A549 treated with ZK216348 at 1 μM for 4 hours (cell line): ENCODE results near the gene ACTRT3. TPM values are rescaled to one million over a fixed set of nuclear protein-coding genes. Genes with fewer than 3 reads are reported as not detected.

Source experiments
- total RNA-seq: library from RNA; stranded (reverse); fragments of 200-300 nt; extraction: Qiagen RNA extraction; gene quantifications from 5 replicates; pipeline ENCODE4 v1.2.3, GENCODE V29; 2022; ENCODE audit warnings: low read depth

The ACTRT3 gene
- total RNA-seq = 2.9 to 3.6 TPM (median 3.4 TPM) in 5 replicates

GRCh38 chr3:169769287-169770181 is at the start of gene ACTRT3:
Gene ACTRT3, minus strand, starts transcription at chr3:169769561. Its CDS starts 41 bp downstream, at chr3:169769520.

DNA sequence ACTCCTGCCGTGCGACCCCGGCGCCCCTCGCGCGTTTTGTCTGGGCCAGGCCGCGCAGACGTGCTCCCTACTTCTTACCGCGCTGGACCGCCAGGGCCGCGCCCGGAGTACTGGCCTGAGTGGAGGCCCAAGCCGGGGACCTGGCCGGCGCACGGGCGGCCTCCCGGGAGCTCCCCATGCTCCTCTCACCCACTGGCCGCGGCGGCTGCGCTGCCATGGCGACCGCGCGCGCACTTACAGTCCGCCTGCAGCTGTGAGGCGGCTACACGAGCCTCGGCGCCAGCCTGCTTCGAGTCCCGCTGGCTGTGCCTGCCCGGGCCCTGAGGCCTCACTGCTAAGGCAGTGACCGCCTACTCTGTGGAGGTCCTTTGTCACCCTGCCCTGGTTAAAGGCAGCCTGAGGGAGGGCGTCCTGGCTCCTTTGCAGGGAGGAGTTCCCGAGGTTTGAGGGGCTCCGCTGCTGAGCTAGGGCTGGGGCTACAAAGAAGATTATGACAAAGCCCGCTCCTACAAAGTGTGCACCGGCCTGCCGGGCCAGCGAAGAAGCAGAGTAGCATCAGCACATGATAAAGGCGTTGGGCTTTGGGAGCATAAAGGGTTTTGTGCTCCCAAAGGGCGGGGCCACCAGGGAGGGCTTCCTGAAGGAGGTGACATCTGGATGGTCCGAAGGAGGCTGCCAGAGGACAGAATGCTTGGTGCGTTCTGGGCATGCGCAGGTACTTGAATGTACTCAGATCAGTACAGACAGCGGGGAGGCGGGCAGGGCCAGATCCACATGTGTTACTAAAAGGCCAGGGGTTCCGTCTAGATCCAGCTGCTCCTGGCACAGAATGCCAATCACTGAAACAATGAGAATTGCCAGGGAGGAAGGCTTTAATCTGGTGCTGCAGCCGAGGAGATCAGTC is 43.2 kb upstream of the ACTRT3 start, which contains the start of the genes LRRC34 and LRRIQ4:
TSS of gene LRRC34 (minus strand) at position 573 of the 904 bp plus-strand sequence. CDS start at position 217, 356 bp downstream.
TSS of gene LRRIQ4 (plus strand) at position 539 of the 904 bp plus-strand sequence. CDS start 9,052 bp downstream, outside the sequence.

DNA sequence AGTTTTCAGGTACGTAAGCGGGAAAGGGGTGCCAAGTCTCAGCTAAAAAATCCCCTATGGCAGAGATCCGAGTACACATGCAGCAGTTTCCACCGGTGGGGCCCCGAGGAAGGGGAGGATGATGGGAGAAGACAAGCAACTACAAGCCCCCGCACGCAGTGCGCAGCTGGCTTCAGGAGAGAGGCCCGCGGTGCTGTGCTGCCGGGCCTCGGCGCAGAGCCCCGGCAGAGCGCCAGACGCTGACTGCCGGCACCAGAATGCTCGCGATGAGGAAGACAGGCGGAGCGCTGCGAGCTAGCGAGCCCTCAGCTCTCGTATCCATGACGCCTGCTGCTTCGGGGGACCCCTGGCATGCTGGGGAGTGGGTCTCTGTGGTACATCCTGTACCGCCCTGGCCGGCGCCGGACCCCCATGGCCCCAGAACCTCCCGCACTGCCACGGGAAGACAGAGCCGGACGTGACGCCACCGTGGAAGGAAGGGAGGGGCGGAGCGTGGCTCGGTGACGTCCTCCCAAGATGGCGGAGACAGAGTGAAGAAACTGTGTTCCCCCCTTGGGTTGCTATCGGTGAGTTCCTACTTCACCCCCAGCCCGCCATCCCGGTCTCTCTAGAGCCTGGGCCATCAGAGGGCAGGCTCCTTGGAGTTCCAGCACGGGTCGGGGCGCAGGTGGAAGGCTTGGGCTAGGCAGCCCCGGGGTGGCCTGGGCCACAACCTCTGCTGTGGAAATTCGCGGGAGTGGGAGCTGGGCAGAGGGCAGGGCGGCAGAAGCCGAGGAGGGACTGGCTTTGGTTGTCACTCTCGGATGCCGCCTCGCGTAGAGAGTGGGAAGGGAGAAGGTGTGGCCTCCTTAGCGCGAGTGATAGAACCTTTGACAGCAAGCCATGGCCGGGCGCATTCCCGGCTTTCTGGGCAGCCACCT is 3.8 kb upstream of the ACTRT3 start, which contains the start of gene MYNN:
TSS of gene MYNN (plus strand) at position 500 of the 920 bp plus-strand sequence. CDS start 900 bp downstream, outside the sequence.

DNA sequence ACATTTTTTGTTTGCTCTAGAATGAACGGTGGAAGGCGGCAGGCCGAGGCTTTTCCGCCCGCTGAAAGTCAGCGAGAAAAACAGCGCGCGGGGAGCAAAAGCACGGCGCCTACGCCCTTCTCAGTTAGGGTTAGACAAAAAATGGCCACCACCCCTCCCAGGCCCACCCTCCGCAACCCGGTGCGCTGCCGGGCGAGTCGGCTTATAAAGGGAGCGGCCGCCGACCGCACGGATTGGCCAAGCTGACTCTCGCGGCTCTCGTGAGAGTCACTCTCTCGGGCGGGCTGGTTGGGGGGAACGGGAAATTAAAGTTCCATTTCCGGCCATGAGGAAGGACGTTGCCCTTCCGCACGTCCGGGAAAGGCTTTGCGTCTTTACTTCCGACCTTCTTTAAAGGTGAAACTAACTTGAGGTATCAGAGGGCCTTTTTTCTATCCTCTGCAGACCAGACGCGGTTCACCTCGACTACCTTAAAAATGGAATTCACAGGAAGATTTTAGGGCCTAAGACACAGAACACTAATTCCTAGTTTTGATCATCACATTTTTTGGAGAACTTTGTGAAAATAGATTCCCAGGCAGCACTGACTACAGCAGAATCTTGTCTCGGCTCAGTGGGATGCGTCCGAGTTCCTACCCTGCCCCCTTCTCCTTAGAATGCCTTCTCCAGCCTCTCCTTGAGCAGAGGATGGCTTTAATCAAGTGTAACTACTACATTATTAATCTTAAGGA is 4.3 kb downstream of the ACTRT3 start, which contains the start of gene TERC:
TSS of gene TERC (minus strand) at position 179 of the 731 bp plus-strand sequence.

Other genes starting within 250 kb of the ACTRT3 start
- gene MECOM, start 105.8 kb downstream of the ACTRT3 start, total RNA-seq = 0.04 to 0.11 TPM in 2 of 5 replicates, not detected in the others
- gene TERC, start 4.5 kb downstream of the ACTRT3 start, total RNA-seq = not detected in 5 replicates
- gene MYNN, start 3.8 kb upstream of the ACTRT3 start, total RNA-seq = 8.2 to 10.6 TPM (median 9.2 TPM) in 5 replicates
- not detected in 5 replicates for gene LRRIQ4, start 43.3 kb upstream of the ACTRT3 start, total RNA-seq
- gene LRRC34, start 43.3 kb upstream of the ACTRT3 start, total RNA-seq = not detected in 5 replicates
- gene LRRC31, start 100.4 kb upstream of the ACTRT3 start, total RNA-seq = not detected in 5 replicates
- not detected in 5 replicates for gene SAMD7, start 142.0 kb upstream of the ACTRT3 start, total RNA-seq
- gene SEC62, start 197.2 kb upstream of the ACTRT3 start, total RNA-seq = 83.5 to 188 TPM (median 94.6 TPM) in 5 replicates